ENCODE data around the gene ZNF43.

DNA sequence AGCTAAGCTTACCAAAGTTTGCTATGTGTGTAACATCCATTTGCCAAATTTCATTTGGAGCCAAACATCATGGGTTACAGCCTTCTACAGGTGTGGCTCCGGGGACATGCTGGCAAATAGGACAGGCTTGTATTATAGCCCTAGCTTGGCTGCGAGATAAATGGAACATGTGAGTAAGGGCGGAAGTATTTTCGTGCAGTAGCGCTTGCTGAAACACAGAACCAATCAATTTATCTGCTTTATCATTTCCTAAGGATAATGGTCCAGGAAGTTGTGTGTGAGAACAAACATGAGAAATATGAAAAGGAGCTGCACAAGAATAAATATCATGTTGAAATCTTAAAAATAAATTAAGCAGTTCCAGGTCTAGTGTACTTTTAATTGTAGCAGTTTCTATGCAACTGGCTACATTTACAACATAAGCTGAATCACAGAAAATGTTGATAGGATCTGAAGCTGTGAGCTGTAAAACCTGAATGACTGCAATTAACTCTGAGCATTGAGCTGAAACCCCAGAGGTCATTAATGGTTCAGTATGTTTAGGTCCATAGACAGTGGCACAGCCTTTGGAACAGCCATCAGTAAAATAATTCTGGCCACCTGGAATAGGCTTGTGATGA lies 46.4 kb downstream of the ZNF43 start:
- TF ChIP-seq POLR2AphosphoS5 (IDR thresholded peaks at IDR 0.05) (no peak), EP300 (IDR thresholded peaks at IDR 0.05) (no peak)
- TF ChIP-seq, protein P1, sequence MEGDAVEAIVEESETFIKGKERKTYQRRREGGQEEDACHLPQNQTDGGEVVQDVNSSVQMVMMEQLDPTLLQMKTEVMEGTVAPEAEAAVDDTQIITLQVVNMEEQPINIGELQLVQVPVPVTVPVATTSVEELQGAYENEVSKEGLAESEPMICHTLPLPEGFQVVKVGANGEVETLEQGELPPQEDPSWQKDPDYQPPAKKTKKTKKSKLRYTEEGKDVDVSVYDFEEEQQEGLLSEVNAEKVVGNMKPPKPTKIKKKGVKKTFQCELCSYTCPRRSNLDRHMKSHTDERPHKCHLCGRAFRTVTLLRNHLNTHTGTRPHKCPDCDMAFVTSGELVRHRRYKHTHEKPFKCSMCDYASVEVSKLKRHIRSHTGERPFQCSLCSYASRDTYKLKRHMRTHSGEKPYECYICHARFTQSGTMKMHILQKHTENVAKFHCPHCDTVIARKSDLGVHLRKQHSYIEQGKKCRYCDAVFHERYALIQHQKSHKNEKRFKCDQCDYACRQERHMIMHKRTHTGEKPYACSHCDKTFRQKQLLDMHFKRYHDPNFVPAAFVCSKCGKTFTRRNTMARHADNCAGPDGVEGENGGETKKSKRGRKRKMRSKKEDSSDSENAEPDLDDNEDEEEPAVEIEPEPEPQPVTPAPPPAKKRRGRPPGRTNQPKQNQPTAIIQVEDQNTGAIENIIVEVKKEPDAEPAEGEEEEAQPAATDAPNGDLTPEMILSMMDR (IDR thresholded peaks at IDR 0.05), result no peak
